Erythroblast (primary cell): ENCODE data around the gene HAGHL.

Experiments
- GATA1 ChIP-seq: IDR thresholded peaks from 2 replicates; pipeline ENCODE4 v1.6.1; 2011; ENCODE audit warnings: low read depth, mild to moderate bottlenecking, control low read depth, low read length, moderate library complexity
- POLR2A ChIP-seq: IDR thresholded peaks from 2 replicates; pipeline ENCODE4 v1.6.1; 2011; ENCODE audit warnings: mild to moderate bottlenecking, low read length

DNA sequence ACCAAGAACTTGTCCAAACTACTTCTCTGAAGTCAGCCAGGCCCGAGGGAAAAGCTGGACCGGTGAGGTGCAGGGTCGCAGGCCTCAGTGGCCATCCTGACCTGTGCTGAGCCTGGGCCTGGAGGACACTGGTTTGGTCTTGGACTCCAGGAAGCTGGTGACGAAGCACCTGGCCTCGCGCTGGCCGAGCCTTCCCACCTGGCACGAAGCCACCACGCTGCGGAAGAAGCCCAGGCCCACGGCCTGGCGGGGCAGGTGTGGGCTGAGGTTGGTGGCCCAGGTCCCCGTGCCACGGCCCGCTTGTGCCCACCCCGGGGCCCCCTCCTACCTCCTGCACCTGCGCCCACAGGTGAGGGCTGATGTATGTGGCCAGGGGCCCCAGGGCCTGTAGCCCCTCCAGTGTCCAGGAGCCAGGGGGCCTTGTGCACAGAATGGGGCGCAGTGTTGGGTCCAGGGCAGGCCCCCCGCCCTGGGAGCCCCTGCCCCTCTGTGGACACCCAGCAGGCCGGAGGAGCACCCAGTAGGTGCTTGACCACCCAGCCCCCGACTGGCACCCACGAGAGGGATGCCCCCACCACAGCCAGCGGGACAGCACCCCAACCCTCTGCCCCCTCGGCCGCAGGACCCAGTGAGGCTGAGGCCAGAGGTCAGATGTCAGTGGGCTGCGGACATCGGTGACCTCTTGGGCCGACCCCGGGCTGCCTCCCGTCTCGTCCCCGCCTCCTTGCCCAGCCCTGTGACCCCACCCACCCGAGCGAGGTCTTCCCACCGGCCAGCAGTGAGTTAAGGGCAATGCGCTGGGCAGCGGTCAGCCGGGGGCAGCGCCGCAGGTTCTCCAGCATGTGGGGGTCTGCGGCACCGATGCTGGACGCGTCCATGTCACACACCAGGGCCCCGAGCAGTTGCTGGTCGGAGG lies 47.4 kb downstream of the HAGHL start:
- TF ChIP-seq POLR2A (no peak), GATA1 (no peak)
